GM12878 (cell line): Measurements from ENCODE around the gene PRR5L. TPM values are rescaled to one million over a fixed set of nuclear protein-coding genes. Genes with fewer than 3 reads are reported as not detected.

Experiments used
- ATAC-seq: fragments of 200-7000 bp; cut with Tn5 transposase; 3 replicates; pipeline ENCODE4 v1.9.1; 2020; ENCODE audit warnings: mild to moderate bottlenecking, moderate library complexity
- BruUV-seq: library from RNA; stranded (reverse); fragments of 400-500 nt; replicated peaks from 2 replicates; lab custom pipeline; 2021; lab: Mats Ljungman, UMichigan
- CTCF ChIA-PET: fragments of 300-600 bp; sonication (Branson Sonifier 250); formaldehyde crosslinking; extraction: SDS; loops from one replicate; lab custom pipeline; 2021; ENCODE audit warnings: inconsistent platforms; lab: Yijun Ruan, JAX
- POLR2A ChIA-PET: fragments of 350-600 bp; formaldehyde crosslinking; extraction: SDS; loops from one replicate; lab custom pipeline; 2021; ENCODE audit warnings: inconsistent platforms; lab: Charles Lee
- RAD21 ChIA-PET: fragments of 300-600 bp; sonication (Branson Sonifier 250); formaldehyde crosslinking; loops from one replicate; lab custom pipeline; 2023; ENCODE audit warnings: antibody characterized with exemption; ENCODE audit not compliant: unreplicated experiment; lab: Charles Lee
- SMC1A ChIA-PET: fragments of 300-600 bp; sonication (Branson Sonifier 250); formaldehyde crosslinking; loops from one replicate; lab custom pipeline; 2023; ENCODE audit not compliant: unreplicated experiment, uncharacterized antibody; lab: Charles Lee
- DNase-seq: peaks from one replicate; pipeline ENCODE4 v3.0.0-alpha.2; 2011; ENCODE audit warnings: low read depth, low spot score
- FAIRE-seq: peaks from 3 replicates; lab custom pipeline; 2011; peaks lifted over from hg19 to GRCh38; lab: Jason Lieb, UNC
- H2AFZ ChIP-seq: 2 replicates; pipeline ENCODE4 v1.6.0; 2011; ENCODE audit warnings: low read depth, low read length, control low read depth; ENCODE audit not compliant: control insufficient read depth
- H3K27ac ChIP-seq: 2 replicates; pipeline ENCODE4 v1.5.1; 2011; ENCODE audit warnings: control low read depth; ENCODE audit not compliant: control insufficient read depth, insufficient read depth
- H3K27me3 ChIP-seq, 2 experiments: replicated peaks in 1 of 2; 2 replicates each; pipeline versions ENCODE4 v1.6.0 to v1.6.1; 2011; ENCODE audit warnings: low read length in 1 of 2; ENCODE audit not compliant: control insufficient read depth in 2 of 2, insufficient read depth in 2 of 2
- H3K36me3 ChIP-seq, 2 experiments: 2 replicates each; pipeline ENCODE4 v1.5.1; 2011; ENCODE audit warnings: low read length in 1 of 2; ENCODE audit not compliant: control insufficient read depth in 2 of 2, insufficient read depth in 2 of 2
- H3K4me1 ChIP-seq: 2 replicates; pipeline ENCODE4 v1.6.1; 2011; ENCODE audit warnings: mild to moderate bottlenecking, low read length, moderate library complexity, mixed read lengths; ENCODE audit not compliant: control insufficient read depth, insufficient read depth
- H3K4me2 ChIP-seq: 2 replicates; pipeline ENCODE4 v1.6.0; 2011; ENCODE audit warnings: control low read depth; ENCODE audit not compliant: control insufficient read depth, insufficient read depth
- H3K4me3 ChIP-seq: fragments of 200-600 bp; sonication (generic); 2 replicates; pipeline ENCODE4 v1.5.1; 2016
- H3K79me2 ChIP-seq: 2 replicates; pipeline ENCODE4 v1.6.0; 2011; ENCODE audit warnings: low read length; ENCODE audit not compliant: control insufficient read depth, insufficient read depth
- H3K9ac ChIP-seq: 2 replicates; pipeline ENCODE4 v1.8.0; 2011; ENCODE audit warnings: low read length, control low read depth, mixed read lengths; ENCODE audit not compliant: control insufficient read depth, insufficient read depth
- H3K9me3 ChIP-seq: replicated peaks from 3 replicates; pipeline ENCODE4 v1.5.1; 2011; ENCODE audit warnings: mild to moderate bottlenecking, low read length; ENCODE audit not compliant: control insufficient read depth, insufficient read depth
- H4K20me1 ChIP-seq: 2 replicates; pipeline ENCODE4 v1.6.0; 2011; ENCODE audit not compliant: control insufficient read depth, insufficient read depth
- CREB1 ChIP-seq: IDR thresholded peaks from 2 replicates; pipeline ENCODE4 v1.6.1; 2012; ENCODE audit warnings: low read depth, mild to moderate bottlenecking, inconsistent platforms
- EP300 ChIP-seq, 2 experiments: fragments of 150-350 bp in 1 of 2; IDR thresholded peaks; 2 replicates each; pipeline ENCODE4 v1.6.1; 2011 to 2012; ENCODE audit warnings: low read depth in 2 of 2, low read length in 2 of 2, borderline replicate concordance in 1 of 2, improper control_type of control experiment in 1 of 2, inconsistent platforms in 1 of 2; ENCODE audit not compliant: control insufficient read depth in 1 of 2
- FOXK2 ChIP-seq: fragments of 450-650 bp; IDR thresholded peaks from 2 replicates; pipeline ENCODE4 v1.6.1; 2017; ENCODE audit warnings: mild to moderate bottlenecking, moderate library complexity
- HDGF ChIP-seq: fragments of 450-650 bp; IDR thresholded peaks from 2 replicates; pipeline ENCODE4 v1.6.1; 2016; ENCODE audit warnings: antibody characterized with exemption
- IKZF1 ChIP-seq: fragments of 450-650 bp; conservative IDR thresholded peaks from 2 replicates; pipeline ENCODE4 v1.6.1; 2017; ENCODE audit warnings: antibody characterized with exemption, mild to moderate bottlenecking
- MXI1 ChIP-seq: fragments of 150-350 bp; IDR thresholded peaks from 2 replicates; pipeline ENCODE4 v1.6.1; 2011; ENCODE audit warnings: low read depth, mild to moderate bottlenecking, inconsistent platforms, low read length, improper control_type of control experiment
- NBN ChIP-seq: fragments of 450-650 bp; IDR thresholded peaks from 2 replicates; pipeline ENCODE4 v1.6.1; 2016
- POLR2AphosphoS5 ChIP-seq: IDR thresholded peaks from 2 replicates; pipeline ENCODE4 v1.6.1; 2011; ENCODE audit warnings: mild to moderate bottlenecking, low read length, inconsistent platforms
- SIN3A ChIP-seq: IDR thresholded peaks from 2 replicates; pipeline ENCODE4 v1.6.1; 2012; ENCODE audit warnings: low read depth, low read length, improper control_type of control experiment
- SIX5 ChIP-seq: IDR thresholded peaks from 2 replicates; pipeline ENCODE4 v1.6.1; 2011; ENCODE audit warnings: mild to moderate bottlenecking, low read depth, low read length, moderate library complexity; ENCODE audit not compliant: severe bottlenecking
- SKIL ChIP-seq: fragments of 450-650 bp; IDR thresholded peaks from 2 replicates; pipeline ENCODE4 v1.6.1; 2017; ENCODE audit warnings: mild to moderate bottlenecking, low read depth, inconsistent platforms; ENCODE audit not compliant: poor library complexity, severe bottlenecking
- SMARCA5 ChIP-seq: fragments of 450-650 bp; IDR thresholded peaks from 2 replicates; pipeline ENCODE4 v1.6.1; 2017; ENCODE audit warnings: mild to moderate bottlenecking
- SPI1 ChIP-seq: IDR thresholded peaks from 2 replicates; pipeline ENCODE4 v1.6.1; 2011; ENCODE audit warnings: low read depth, mild to moderate bottlenecking, low read length, moderate library complexity, borderline replicate concordance; ENCODE audit not compliant: insufficient read depth
- WGBS: methylation state at CpG from one replicate; pipeline ENCODE4 v1.1.6; 2016; ENCODE audit warnings: low lambda C conversion rate; ENCODE audit not compliant: insufficient replicate concordance, insufficient coverage; ENCODE audit errors: missing lambda C conversion rate; 5-methylcytosine and 5-hydroxymethylcytosine counted together
- in situ Hi-C: fragments of 300-500 bp; cut with MboI; formaldehyde crosslinking; loops from 9 replicates; pipeline ENCODE4 v1.14.3; 2018; ENCODE audit warnings: mixed read lengths
- intact Hi-C: fragments of 100-400 bp; cut with micrococcal nuclease; formaldehyde crosslinking; loops from one replicate; pipeline ENCODE4 v1.14.2; 2022; ENCODE audit not compliant: unreplicated experiment
- polyA plus RNA-seq, 11 experiments: library from polyadenylated mRNA; depleted of rRNA in 4 of 11; unstranded in 6 of 11; stranded (reverse) in 5 of 11; fragments of >200 nt; fragmentation: Nextera tagmentation in 4 of 11; fragmentation: Illumina TruSeq in 1 of 11; extraction: Ambion mirVana in 4 of 11; extraction: Trizol in 1 of 11; gene quantifications; 1 replicate in 1 of 11; 2 replicates in 10 of 11; pipeline versions ENCODE4 v1.2.1 to v1.2.3, GENCODE V29; 2011 to 2016; ENCODE audit warnings: inconsistent platforms in 2 of 11, missing spikeins in 2 of 11, low read depth in 1 of 11
- total RNA-seq, 4 experiments: library from RNA; depleted of rRNA in 3 of 4; stranded (reverse); fragments of >200 nt in 3 of 4; fragmentation: Illumina TruSeq in 1 of 4; extraction: Trizol in 1 of 4; gene quantifications; 2 replicates each; pipeline versions ENCODE4 v1.2.1 to v1.2.3, GENCODE V29; 2013 to 2021
- TF ChIP-seq, protein P1 (sequence below): fragments of 450-650 bp; formaldehyde crosslinking; IDR thresholded peaks from 2 replicates; pipeline ENCODE4 v1.4.0; 2020; ENCODE audit warnings: mild to moderate bottlenecking, moderate library complexity

Gene PRR5L
- total and polyA plus RNA-seq, 10 of the 15 experiments (the other 5 are each of a cell fraction or from before 2014, with no cell fraction given): 0.11 to 4.2 (median 0.67) TPM; not detected in 1

GRCh38 chr11:36376888-36377758 lies 81.0 kb downstream of the PRR5L start (continued):
- TF ChIP-seq, protein P1, sequence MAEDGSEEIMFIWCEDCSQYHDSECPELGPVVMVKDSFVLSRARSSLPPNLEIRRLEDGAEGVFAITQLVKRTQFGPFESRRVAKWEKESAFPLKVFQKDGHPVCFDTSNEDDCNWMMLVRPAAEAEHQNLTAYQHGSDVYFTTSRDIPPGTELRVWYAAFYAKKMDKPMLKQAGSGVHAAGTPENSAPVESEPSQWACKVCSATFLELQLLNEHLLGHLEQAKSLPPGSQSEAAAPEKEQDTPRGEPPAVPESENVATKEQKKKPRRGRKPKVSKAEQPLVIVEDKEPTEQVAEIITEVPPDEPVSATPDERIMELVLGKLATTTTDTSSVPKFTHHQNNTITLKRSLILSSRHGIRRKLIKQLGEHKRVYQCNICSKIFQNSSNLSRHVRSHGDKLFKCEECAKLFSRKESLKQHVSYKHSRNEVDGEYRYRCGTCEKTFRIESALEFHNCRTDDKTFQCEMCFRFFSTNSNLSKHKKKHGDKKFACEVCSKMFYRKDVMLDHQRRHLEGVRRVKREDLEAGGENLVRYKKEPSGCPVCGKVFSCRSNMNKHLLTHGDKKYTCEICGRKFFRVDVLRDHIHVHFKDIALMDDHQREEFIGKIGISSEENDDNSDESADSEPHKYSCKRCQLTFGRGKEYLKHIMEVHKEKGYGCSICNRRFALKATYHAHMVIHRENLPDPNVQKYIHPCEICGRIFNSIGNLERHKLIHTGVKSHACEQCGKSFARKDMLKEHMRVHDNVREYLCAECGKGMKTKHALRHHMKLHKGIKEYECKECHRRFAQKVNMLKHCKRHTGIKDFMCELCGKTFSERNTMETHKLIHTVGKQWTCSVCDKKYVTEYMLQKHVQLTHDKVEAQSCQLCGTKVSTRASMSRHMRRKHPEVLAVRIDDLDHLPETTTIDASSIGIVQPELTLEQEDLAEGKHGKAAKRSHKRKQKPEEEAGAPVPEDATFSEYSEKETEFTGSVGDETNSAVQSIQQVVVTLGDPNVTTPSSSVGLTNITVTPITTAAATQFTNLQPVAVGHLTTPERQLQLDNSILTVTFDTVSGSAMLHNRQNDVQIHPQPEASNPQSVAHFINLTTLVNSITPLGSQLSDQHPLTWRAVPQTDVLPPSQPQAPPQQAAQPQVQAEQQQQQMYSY (CRISPR knock-in tag): no peak
- no peak for TF ChIP-seq POLR2AphosphoS5
- no peak for TF ChIP-seq CREB1

DNA sequence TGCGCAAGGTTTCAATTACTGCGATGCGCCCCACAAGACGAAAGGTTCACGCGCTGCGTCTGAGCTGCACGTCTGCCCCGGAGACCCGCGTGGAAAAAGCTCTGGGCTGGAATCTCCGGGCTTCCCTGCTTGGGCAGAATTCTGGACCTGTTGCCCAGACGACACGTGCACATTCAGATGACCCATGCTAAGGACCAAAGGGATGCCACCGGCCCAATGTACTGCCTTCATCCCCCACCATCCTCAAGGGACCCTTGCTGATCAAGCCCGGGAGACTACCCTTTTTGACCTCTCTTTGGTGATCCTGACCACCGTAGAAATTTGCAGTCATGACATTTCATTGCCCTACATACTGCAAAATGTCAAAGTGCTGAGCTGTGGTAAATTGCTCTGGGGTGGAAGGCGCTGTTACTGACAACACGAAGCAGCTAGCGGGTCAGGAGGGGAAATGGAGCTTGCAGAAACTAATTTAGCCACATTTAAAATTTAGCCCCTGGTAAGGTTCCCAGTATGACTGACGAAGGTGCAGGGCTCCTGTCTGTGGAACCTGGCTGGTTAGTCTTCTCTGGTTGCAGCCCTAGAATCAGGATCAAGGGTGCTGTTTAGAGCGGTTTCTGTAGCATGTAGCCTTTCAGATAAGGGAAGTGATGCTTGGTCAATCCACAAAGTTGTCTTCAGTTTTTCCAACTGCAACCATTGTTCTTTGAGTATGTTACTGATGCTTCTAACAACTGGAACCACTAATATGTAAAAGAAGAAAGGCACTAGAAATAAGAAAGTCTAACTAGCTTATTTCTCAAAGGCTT lies 81.9 kb downstream of the PRR5L start:
- ATAC-seq (peak; percentile 52), DNase-seq (no peak), FAIRE-seq (no peak)
- CTCF ChIA-PET: interaction anchor here (1.4 kb wide), 1 partner anchor 115 kb away, joined by 4 read pairs; no protein-coding TSS in a partner anchor
- Histone ChIP-seq H3K9me3 (no peaks in the 10 kb centered on the region), H2AFZ (no peak overlapping the region), H3K36me3 (no peaks in the 10 kb centered on the region), H4K20me1 (no peaks in the 10 kb centered on the region), H3K4me2 (peak overlapping the region; percentile 93), H3K79me2 (no peaks in the 10 kb centered on the region), H3K4me1 (peaks cover 7% of the 10 kb centered on the region), H3K4me3 (peak overlapping the region; percentile 61; the same call in 1 of the 2 replicates), H3K27me3 (peaks cover 11 to 16% of the 10 kb centered on the region in 2 experiments), H3K9ac (no peak overlapping the region), H3K27ac (no peak overlapping the region)
- no TSS peak for BruUV-seq
- POLR2A ChIA-PET: no interaction called here
- RAD21 ChIA-PET: interaction anchor here (0.9 kb wide), 1 partner anchor 14 kb away, joined by 3 read pairs; no protein-coding TSS in a partner anchor
- in situ Hi-C loops (no loop called here), intact Hi-C loops (no loop called here)
- SMC1A ChIA-PET: interaction anchor here (0.7 kb wide), 1 partner anchor 92 kb away, joined by 3 read pairs; no protein-coding TSS in a partner anchor
- under 1% methylated on average over 22 of the region's 22 CpGs for WGBS
- no peak for TF ChIP-seq SIX5
- no peak for TF ChIP-seq SIN3A
- no peak for TF ChIP-seq IKZF1
- TF ChIP-seq FOXK2: no peak
- TF ChIP-seq NBN: no peak
- peak; percentile 53; the same call in 1 of the 2 replicates for TF ChIP-seq SPI1
- no peak for TF ChIP-seq HDGF
- TF ChIP-seq SKIL: no peak
- no peak for TF ChIP-seq MXI1
- no peak for TF ChIP-seq EP300 (IDR thresholded peaks at IDR 0.05; ENCODE audit: borderline replicate concordance in 1 of 2, control insufficient read depth in 1 of 2, low read depth in 2 of 2, low read length in 2 of 2)
- no peak for TF ChIP-seq SMARCA5
